ENCODE results near the gene TLE2. TPM values are rescaled to one million over a fixed set of nuclear protein-coding genes. Genes with fewer than 3 reads are reported as not detected.
A peak's percentile ranks its signal among the peaks of the same experiment; 100 is the strongest.

Gene TLE2
- total RNA-seq, 1 donor from 2014 or later = 23.3 TPM

- peak; percentile 97 for DNase-seq (ENCODE audit: low read depth)
- no peak for TF ChIP-seq CTCF (IDR thresholded peaks at IDR 0.05; ENCODE audit: insufficient read depth, low read length, poor library complexity, severe bottlenecking)
These were observed 78.6 kb downstream of the TLE2 start for GRCh38 chr19:2950286-2951124.

GRCh38 chr19:2949939-2950285, 79.2 kb downstream of the TLE2 start:
- Histone ChIP-seq H3K36me3 (ENCODE audit: control insufficient read depth, insufficient read depth, low read length) (no peaks in the 10 kb centered on the region), H3K27me3 (ENCODE audit: control insufficient read depth, insufficient read depth, low read length) (no peaks in the 10 kb centered on the region), H3K4me3 (ENCODE audit: low read depth, low read length) (peak overlapping the region; percentile 85)
- no peak for TF ChIP-seq CTCF (IDR thresholded peaks at IDR 0.05; ENCODE audit: insufficient read depth, low read length, poor library complexity, severe bottlenecking)
- no peak for DNase-seq (ENCODE audit: low read depth)

More at GRCh38 chr19:2950286-2951124, 78.6 kb downstream of the TLE2 start:
- Histone ChIP-seq H3K4me3 (ENCODE audit: low read depth, low read length) (peak overlapping the region; percentile 85), H3K36me3 (ENCODE audit: control insufficient read depth, insufficient read depth, low read length) (no peaks in the 10 kb centered on the region), H3K27me3 (ENCODE audit: control insufficient read depth, insufficient read depth, low read length) (no peaks in the 10 kb centered on the region)

Other genes starting within 250 kb of the TLE2 start
- 70.7 and 80.2 TPM in 2 replicates for gene SGTA, start 246.0 kb downstream of the TLE2 start, total RNA-seq
- 79.0 and 85.9 TPM in 2 replicates for gene THOP1, start 243.8 kb downstream of the TLE2 start, total RNA-seq
- gene ZNF554, start 209.4 kb downstream of the TLE2 start, total RNA-seq = 3.9 and 4.5 TPM in 2 replicates
- 5.9 and 7.4 TPM in 2 replicates for gene ZNF555, start 187.8 kb downstream of the TLE2 start, total RNA-seq
- gene ZNF556, start 161.9 kb downstream of the TLE2 start, total RNA-seq = 0.07 TPM in 1 of 2 replicates, not detected in the other
- gene ZNF57, start 128.4 kb downstream of the TLE2 start, total RNA-seq = 1.6 and 3.0 TPM in 2 replicates
- gene ZNF77, start 84.3 kb downstream of the TLE2 start, total RNA-seq = 3.1 and 5.0 TPM in 2 replicates
- 0.50 and 2.2 TPM in 2 replicates for gene TLE6, start 51.7 kb downstream of the TLE2 start, total RNA-seq
- 340 and 353 TPM in 2 replicates for gene TLE5, start 33.2 kb upstream of the TLE2 start, total RNA-seq
- gene GNA11, start 65.1 kb upstream of the TLE2 start, total RNA-seq = 59.4 and 78.2 TPM in 2 replicates
- 1.5 and 2.3 TPM in 2 replicates for gene GNA15, start 106.8 kb upstream of the TLE2 start, total RNA-seq
- gene S1PR4, start 149.5 kb upstream of the TLE2 start, total RNA-seq = not detected in 2 replicates
- gene NCLN, start 156.7 kb upstream of the TLE2 start, total RNA-seq = 57.0 and 91.7 TPM in 2 replicates
- 0.14 and 0.17 TPM in 2 replicates for gene CELF5, start 195.4 kb upstream of the TLE2 start, total RNA-seq

Measured in kidney epithelial cell (primary cell).